GM12865 (cell line): ENCODE data around the gene PRMT2.

Experiments
- DNase-seq: peaks from one replicate; pipeline ENCODE4 v3.0.0; 2010; ENCODE audit warnings: low read depth
- H3K4me3 ChIP-seq: 2 replicates; pipeline ENCODE4 v1.5.1; 2011; ENCODE audit warnings: mild to moderate bottlenecking, low read depth, low read length, control low read depth
- CTCF ChIP-seq: IDR thresholded peaks from 2 replicates; pipeline ENCODE4 v1.5.1; 2011; ENCODE audit warnings: low read length, control low read depth, low read depth, inconsistent platforms; ENCODE audit not compliant: insufficient read depth; ENCODE audit errors: missing control alignments

Gene PRMT2

GRCh38 chr21:46618738-46619379 lies 16.6 kb upstream of the PRMT2 start:
- H3K4me3 ChIP-seq: no peak overlapping the region
- TF ChIP-seq CTCF: no peak
- no peak for DNase-seq

- DNase-seq: no peak
- no peak for TF ChIP-seq CTCF
- H3K4me3 ChIP-seq: no peak overlapping the region
Observed at GRCh38 chr21:46619846-46620245, 15.6 kb upstream of the PRMT2 start.

- no peak for DNase-seq
- H3K4me3 ChIP-seq: no peak overlapping the region
- no peak for TF ChIP-seq CTCF
Observed at GRCh38 chr21:46620846-46621245, 14.6 kb upstream of the PRMT2 start.

- no peak for TF ChIP-seq CTCF
- no peak for DNase-seq
- H3K4me3 ChIP-seq: no peak overlapping the region
Observed at GRCh38 chr21:46621457-46622182, 13.9 kb upstream of the PRMT2 start.

- DNase-seq: no peak
- no peak overlapping the region for H3K4me3 ChIP-seq
- TF ChIP-seq CTCF: no peak
Observed at GRCh38 chr21:46622226-46622625, 13.2 kb upstream of the PRMT2 start.

GRCh38 chr21:46624050-46624449 lies 11.4 kb upstream of the PRMT2 start:
- no peak for DNase-seq
- no peak overlapping the region for H3K4me3 ChIP-seq
- TF ChIP-seq CTCF: no peak
